H1 (cell line): ENCODE data around the gene SLC9A3. TPM values are rescaled to one million over a fixed set of nuclear protein-coding genes. Genes with fewer than 3 reads are reported as not detected.

Source experiments
- GTF2F1 ChIP-seq: IDR thresholded peaks from 2 replicates; pipeline ENCODE4 v1.6.1; 2012; ENCODE audit warnings: low read depth, low read length, improper control_type of control experiment, borderline replicate concordance
- TAF7 ChIP-seq: optimal IDR thresholded peaks from 2 replicates; pipeline ENCODE3; 2011; ENCODE audit warnings: low read depth, mild to moderate bottlenecking, inconsistent platforms, low read length, moderate library complexity, borderline replicate concordance
- polyA plus RNA-seq, 7 experiments: library from polyadenylated mRNA; depleted of rRNA in 3 of 7; stranded (reverse) in 5 of 7; unstranded in 2 of 7; fragments of >200 nt in 5 of 7; fragments of 200-250 nt in 2 of 7; gene quantifications; 1 replicate in 5 of 7; 2 replicates in 1 of 7; 4 replicates in 1 of 7; pipeline versions ENCODE4 v1.2.1 to v1.2.3, GENCODE V29; 2011 to 2013; ENCODE audit warnings: missing spikeins in 2 of 7, mixed read lengths in 2 of 7
- total RNA-seq: library from RNA; stranded (reverse); fragmentation: NEBNext Ultra II Directional; extraction: Animal tissue kit (Norgen Biotek cat#: 25700); gene quantifications from 2 replicates; pipeline ENCODE4 v1.2.1, GENCODE V29; 2021

SLC9A3 gene
- total and polyA plus RNA-seq, 2 of the 8 experiments (the other 6 are each of a cell fraction or from before 2014, with no cell fraction given) = 0.95 to 1.0 TPM

GRCh38 chr5:423626-424261 is 100.5 kb downstream of the SLC9A3 start (continued):
- no peak for TF ChIP-seq TAF7
- no peak for TF ChIP-seq GTF2F1
